C1 segment of cervical spinal cord (tissue), 14 donors: ENCODE results near the gene HOXA11.
A peak's percentile ranks its signal among the peaks of the same experiment; 100 is the strongest.

Source experiments
- DNase-seq, 14 donors: peaks; one replicate each; lab custom pipeline; 2025; lab: John Stamatoyannopoulos, UW

HOXA11 gene

DNA sequence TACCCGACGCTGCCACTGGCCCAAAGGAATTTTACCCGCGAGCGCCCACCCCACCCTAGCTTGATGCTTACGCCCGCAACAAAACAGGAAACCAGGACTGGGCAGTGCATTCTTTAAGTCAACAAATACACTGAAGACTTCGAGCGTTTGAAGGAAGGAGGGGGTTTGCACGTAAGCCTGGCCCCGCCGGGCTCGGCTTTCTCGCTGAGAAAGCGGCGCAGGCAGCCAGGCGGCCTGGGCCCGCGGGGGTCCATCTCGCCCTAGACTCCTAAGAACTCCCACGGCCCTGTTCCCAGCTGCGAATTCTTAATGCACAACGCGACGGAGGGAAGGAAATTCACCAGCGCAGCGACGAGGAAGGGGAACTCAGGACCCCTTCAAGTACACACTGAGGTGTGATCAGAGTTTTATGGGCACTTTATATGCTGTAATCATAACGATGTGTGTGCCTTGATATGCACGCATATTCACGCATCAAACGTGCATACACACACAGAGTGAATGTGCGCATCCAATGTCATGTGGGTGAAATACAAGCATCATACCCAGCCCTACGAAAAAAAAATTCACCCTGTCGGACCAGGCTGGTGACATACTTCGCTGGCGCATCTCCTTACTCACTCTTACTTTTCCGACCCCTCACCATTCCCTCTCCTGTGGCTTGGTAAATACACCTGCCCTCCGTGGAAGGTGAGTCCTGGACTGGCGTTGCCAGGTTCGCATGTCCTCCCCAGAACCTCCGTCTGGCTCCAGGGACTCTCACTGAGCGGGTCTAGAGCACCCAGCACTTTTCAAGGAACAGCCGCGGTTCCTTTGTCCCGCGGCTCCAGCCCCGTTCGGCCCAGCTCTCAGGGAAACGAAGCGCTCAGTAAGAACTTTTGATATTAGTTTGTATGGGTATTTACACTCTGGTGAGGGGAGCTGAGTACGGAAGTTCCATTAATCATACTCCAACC, 20.6 kb upstream of the HOXA11 start:
- DNase-seq, result no peak

- no peak for DNase-seq
Observed at GRCh38 chr7:27204851-27205322, 19.9 kb upstream of the HOXA11 start.

DNA sequence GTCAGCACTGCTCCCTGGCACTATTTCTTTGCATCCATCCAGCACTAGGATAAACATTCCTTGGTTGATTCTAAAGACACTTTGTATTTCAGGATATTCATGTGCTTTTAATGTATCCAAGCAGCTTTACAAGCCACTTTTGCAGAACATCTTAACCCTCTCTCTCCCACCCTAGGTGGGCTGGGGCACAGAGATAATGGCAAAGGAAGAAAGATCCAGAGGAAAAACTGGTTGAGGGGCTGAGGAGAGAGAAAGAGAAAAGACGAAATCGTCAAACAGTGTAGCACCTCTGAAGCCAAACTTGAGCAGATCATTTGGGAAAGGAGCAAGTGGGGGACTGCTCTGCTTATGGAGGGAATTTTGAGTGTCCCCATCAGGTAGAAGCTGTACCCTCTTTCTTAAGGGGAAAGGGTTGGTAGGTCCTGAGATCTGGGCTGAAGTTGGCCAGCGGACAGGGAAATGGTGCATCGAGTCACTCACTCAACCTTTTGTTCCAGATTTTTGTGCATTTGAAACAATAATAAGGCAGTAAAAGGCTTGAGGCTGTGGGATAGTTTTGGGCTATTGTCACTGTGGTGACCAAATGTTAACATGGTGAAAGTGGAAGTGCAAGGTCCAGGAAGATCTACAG, 19.0 kb upstream of the HOXA11 start:
- no peak for DNase-seq

DNA sequence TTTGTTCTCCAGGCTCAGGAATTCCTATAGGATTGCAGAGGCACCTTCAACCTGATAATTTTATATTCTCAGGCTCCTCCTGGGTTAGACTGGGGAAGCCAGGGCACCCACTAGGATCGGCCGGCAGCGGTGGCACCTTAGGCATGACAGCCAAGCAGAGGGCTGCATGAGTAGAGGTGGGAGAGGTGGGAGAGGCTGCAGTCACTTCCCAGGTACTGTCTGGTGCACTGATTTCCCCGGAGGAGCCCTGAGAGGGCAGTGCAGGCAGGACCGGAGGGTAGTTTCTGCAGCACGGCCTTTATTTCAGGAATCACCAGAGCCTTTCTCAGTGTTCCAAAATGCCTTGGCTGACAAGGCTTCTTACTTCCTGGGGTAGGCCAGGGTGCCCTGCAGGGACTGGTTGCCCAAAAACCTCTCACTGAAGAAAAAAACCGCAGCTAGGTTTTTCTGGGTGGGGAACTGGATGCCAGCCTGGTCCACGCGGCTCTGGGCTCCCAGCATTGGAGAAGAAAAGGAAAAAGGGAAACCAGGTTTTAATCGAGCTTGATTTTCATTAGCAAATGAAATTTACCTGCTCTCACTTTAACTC, 18.4 kb upstream of the HOXA11 start:
- no peak for DNase-seq

DNA sequence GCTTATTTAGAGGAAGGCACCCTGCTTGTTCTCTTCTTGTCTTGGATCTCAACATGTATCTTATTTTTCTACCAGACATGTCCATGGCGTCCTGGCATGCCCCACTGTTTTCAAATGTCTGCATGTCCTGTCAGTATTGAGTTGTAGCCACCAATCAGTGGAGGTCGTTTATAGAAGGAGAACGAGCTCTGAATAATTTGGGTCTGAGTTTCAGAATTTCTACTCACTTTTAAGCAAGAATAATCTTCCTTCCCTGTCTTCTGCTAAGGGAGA, 17.8 kb upstream of the HOXA11 start:
- DNase-seq, result no peak

GRCh38 chr7:27202018-27202861, 17.2 kb upstream of the HOXA11 start:
- DNase-seq, result no peak

GRCh38 chr7:27201580-27202017, 16.6 kb upstream of the HOXA11 start:
- no peak for DNase-seq

DNA sequence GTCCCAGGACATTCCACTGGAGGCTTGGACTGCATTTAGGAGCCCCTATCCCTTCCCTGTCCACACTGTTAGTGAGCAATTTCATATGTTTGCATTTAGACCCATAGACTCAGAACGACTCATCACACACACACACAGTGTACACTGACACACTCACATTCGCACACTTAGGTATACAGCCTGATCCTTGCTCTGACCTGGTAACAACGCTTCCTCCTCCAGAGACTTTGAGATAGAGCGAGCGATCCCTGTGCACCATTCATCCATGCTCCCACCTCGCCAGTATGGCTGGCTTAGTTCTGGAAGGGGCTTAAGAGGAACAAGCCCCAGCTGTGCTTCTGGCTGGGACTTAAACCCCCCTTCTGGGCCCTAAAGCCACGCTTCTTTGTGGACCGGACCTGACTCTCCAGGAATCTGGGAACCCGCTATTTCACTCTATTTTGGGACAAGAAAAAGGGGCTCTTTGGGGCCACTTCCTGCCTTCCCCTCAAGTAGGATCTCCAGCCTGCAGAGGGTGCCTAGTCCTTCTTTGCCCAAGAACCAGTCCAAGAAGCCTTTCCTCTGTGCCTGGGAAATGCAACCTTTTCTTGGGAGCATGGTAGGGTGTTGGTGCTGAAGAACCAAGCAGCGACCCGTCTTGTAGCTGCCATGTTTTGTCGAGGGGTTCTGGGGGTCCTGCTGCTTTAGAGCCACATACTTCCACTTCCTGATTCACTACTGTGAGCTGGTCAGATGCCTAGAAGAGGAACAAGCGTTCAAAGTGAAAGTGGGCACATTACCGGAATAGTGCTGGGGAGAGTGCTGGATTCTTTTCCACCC, 15.9 kb upstream of the HOXA11 start:
- DNase-seq, result peak in 1 of 14 donors; percentile 14

DNA sequence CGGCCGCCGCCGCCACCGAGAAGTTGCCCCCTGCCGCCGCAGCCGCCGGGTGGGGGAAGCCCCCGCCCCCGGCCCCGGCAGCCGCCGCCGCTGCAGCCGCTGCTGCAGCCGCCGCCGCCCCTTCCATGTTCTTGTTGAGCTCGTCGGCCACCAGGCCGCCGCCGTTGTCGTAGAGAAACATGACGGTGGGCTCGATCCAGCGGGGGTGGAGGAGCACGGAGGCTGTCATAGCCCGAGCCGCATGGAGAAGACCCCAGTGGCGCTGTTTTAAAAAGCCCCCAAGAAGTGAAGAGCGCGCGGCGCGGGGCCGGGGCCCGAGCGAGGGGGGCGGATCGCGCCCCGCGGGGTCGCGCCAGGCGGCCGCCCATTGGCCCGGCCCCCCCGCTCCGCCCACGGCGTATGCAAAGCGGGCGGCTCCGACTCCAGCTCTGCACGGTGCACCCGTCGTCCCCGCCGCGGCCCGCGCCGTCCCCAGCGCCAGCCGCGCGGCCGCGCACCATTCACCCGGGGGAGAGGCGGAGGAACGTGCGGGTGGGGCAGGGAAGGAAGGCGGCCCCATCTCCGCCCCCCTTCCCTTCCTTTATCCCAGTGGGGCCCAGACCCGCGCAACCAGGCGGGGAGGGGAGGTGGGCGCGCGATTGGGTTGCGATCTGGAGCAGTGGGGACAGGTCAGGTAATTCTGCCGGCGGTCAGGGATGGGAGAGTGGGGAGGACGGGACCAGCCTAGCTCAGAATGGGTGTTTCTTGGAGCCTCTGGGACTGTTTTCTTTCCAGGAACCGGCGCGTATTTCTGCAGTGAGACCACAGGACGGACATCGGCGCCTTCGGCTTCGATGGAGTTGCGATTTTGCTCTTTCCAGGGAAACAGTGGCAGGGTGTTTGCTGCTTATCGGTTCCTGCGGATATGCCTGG, 15.1 kb upstream of the HOXA11 start, which contains the start of gene HOXA13:
Gene HOXA13 (minus strand): TSS at position 243 of the 912 bp plus-strand sequence. CDS start 14 bp downstream, at position 229.
- no peak for DNase-seq

GRCh38 chr7:27198871-27199801, 14.1 kb upstream of the HOXA11 start:
- DNase-seq, result no peak

- DNase-seq, result no peak
Observed at GRCh38 chr7:27198138-27198841, 13.3 kb upstream of the HOXA11 start.

DNA sequence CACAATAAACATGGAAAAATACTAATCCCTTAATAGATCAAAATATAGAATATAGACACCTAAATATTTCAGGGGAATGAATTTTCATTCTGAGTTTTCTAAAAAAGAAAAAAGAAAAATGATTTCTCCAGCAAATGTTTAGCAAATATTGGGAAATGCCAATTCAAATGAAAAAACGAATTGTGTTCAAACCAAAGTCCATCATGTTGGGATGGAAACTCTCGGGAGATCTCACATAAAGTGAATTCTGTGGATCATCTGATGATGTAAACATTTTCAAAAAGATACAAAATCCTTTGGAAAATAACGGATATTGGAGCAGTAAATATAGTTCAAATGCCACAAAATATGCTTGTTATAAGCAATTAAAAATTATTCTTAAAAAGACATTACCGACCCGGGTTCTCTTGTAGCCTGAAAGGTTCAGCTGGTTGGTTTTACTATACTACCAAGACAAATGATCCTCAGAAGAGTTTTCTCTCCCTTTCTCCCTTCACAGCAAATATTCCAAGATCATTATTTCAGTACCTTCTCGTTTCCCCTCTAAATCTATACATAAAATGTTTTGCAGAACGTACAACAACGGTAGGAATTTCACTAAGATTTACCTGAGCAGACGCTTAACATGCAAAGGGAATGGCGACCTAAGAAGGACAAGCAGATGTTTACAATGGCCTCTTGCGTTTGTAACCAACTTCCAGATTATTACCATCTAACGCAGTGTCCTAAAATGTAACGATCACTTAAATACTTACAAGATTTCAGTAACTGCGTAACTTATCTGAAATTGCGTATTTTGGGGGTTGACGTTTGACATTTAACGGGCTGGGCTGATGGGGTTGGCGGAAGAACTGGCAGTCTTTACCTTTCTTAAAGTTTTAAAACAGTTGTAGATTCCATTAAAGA, 12.4 kb upstream of the HOXA11 start:
- DNase-seq, result no peak

- peak in 8 of 14 donors; percentile 8 to 66 (median 37) for DNase-seq
Observed at GRCh38 chr7:27196287-27196767, 11.3 kb upstream of the HOXA11 start.

DNA sequence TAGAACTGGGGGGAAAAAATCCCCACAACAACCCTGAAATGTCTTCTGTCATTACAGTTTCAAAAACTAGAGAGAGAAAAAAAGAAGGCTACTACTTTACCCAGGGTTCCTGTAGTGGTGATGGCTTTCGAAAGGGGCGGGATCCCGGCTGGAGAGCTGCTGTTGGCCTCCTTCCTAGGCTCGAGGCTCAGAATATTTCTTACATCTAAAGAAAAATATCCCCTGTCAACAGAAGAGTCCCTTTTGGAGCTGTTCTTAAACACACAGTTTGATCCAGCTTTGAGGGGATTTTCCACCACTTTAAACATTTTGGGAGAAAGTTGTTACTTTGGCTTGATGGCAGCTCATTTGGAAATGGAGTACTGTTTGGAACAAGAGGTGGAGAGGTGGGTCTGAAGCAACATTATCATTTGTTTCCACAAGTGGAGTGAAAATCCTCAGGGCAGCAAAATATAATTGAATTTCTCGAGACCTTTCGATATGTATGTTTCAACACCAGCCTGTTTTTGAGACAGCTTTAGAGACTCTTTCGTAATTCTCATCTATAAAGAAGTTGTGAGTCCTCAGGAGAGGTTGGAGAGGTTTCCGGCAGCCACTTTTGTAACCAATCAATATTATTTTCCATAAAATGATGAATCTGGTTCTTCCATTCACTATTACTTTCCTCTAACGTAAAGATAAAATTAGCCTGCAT, 9.8 kb upstream of the HOXA11 start:
- no peak for DNase-seq

DNA sequence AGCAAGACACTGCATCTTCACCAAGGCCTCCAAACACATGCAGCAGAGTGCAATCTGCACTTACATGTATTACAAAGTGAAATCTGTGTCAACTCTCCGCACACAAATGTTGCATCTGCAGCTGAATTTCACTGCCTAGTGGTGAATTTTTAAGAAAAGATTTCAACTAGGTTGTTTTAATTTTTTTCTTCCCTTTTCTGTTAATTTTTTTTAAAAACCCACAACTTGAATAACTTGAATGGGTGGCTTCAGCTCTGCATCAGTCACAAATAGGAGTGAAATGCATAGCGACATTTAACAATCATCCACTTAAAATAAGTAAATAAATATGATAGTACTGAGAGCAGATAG, 8.9 kb upstream of the HOXA11 start:
- DNase-seq, result no peak
